GM18868 (cell line): Measurements from ENCODE around the gene TCF15.
A peak's percentile ranks its signal among the peaks of the same experiment; 100 is the strongest.
"Not testable (repeated sequence)": the region's sequence is repeated elsewhere in the genome, so short reads cannot be mapped to it uniquely, and the experiment has no call there.

ENCODE experiments used
- ATAC-seq: cut with Tn5 transposase; IDR thresholded peaks from one replicate; pipeline ENCODE4 v1.9.1; 2021; ENCODE audit warnings: mild to moderate bottlenecking, moderate library complexity; ENCODE audit not compliant: unreplicated experiment

TCF15 gene

DNA sequence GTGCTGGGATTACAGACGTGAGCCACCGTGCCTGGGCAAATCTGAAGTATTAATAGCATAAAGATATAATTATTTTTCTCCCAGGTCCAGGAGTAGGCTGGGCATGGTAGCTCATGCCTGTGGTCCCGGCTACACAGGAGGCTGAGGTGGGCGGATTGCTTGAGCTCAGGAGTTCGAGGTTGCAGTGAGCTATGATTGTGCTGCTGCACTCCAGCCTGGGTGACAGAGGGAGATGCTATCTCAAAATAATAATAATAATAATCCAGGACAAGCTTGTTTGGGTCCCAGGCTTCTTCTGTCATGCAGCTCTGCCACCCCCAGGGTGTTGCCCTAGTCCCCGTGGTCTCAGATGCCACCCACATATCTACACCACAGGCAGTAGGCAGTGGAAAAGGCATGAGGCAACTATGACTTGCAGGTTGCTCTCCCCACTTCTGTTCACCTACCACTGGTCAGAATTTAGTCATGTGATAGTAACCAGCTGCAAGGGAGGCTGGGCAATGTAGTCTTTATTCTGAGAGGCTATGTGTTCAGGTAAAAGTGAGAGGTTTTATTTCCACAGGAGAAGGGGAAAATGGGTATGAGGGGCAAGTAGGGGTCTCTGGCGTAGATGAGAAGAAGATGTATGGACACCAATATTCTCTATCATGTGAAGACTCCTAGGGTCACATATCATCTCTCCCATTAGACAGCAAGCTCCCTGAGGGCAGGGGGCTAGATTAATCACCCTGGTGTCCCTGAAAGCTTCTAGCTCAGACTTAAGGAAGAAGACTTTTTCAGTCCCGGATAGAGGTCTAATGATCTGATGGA, 25.7 kb downstream of the TCF15 start:
- peak; percentile 66 for ATAC-seq

DNA sequence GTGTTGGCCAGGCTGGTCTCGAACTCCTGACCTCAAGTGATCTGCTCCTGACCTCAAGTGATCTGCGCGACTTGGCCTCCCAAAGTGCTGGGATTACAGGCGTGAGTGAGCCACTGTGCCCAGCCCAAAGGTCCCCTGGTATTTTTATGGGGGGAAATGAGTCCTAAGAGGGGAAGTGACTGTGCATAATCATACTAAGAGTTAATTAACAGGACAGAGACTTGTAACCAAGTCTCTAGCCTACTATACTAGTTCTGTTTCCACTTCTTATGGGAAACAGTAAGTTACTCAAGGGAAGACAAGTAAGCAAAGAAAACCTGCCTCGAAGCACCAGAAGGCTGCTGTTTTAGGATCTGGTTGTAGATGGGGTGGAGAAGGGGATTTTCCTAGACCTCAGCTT, 27.9 kb downstream of the TCF15 start:
- ATAC-seq = no peak

DNA sequence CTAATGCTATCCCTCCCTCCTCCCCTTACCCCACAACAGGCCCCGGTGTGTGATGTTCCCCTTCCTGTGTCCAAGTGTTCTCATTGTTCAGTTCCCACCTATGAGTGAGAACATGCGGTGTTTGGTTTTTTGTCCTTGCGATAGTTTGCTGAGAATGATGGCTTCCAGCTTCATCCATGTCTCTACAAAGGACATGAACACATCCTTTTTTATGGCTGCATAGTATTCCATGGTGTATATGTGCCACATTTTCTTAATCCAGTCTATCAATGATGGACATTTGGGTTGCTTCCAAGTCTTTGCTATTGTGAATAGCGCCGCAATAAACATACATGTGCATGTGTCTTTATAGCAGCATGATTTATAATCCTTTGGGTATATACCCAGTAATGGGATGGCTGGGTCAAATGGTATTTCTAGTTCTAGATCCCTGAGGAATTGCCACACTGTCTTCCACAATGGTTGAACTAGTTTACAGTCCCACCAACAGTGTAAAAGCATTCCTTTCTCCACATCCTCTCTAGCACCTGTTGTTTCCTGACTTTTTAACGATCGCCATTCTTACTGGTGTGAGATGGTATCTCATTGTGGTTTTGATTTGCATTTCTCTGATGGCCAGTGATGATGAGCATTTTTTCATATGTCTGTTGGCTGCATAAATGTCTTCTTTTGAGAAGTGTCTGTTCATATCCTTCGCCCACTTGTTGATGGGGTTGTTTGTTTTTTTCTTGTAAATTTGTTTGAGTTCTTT, 31.0 kb downstream of the TCF15 start:
- ATAC-seq = not testable (repeated sequence)

DNA sequence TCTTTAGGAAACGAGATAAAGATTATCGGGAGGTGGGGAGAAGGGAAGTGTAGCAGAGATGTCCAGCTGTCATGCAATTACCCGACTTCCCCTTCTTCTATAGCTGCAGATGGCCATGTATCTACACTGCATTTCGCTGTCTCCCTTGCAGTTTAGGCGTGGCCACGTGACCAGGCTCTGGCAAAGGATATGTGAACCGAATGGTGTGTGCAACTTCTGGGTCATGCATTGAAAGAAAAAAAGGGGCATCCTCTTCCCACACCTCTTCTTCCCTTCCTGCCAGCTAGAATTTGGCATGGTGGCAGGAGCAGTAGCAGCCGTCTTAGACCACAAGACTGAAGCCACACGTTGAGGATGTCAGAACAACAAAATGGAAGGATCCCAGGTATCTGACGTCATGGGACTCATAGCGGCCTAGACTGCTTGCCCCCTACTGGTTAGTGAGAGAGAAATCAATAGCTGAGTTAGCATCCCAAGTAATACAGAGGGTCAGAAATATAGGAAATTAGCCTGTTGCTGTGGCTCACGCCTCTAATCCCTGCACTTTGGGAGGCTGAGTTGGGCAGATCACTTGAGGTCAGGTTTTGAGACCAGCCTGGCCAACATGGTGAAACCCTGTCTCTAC, 32.8 kb downstream of the TCF15 start:
- no peak for ATAC-seq

DNA sequence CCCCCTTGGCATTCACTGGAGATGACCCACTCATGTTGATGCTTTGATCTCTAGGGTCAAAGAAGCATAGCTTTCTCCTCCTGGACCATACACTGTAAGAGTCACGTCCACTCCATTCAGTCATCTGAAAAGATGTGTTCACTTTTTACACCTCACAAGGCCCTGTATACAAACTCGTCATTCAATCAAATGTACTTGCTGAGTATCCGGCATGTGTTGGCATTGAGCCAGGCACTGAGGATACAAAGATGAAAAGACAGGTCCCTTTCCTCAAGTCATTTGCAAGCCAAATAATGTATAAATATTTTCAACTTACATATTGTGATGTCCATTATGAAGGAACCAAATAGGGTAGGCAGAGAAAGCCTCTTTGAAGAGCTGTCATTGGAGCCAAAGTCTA, 34.0 kb downstream of the TCF15 start:
- no peak for ATAC-seq

DNA sequence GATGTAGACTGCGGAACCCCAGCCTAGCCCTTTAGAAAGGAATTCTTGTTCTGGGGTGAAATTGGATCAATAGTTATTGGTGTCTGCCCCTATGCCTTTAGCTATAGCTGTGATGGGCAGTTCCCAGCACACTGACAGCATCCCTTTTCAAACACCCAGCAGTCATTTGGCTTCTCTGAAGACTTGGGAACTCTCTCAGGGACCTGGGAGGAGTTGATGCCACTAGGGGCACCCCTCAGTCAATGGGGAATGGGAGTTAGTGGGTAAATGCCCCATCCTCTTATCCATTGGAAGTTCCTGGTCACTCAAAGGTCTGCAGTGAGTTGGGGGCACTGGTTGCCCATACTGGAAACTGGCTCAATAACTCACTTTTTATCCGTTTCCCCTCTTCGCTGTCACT, 34.9 kb downstream of the TCF15 start:
- ATAC-seq = no peak

DNA sequence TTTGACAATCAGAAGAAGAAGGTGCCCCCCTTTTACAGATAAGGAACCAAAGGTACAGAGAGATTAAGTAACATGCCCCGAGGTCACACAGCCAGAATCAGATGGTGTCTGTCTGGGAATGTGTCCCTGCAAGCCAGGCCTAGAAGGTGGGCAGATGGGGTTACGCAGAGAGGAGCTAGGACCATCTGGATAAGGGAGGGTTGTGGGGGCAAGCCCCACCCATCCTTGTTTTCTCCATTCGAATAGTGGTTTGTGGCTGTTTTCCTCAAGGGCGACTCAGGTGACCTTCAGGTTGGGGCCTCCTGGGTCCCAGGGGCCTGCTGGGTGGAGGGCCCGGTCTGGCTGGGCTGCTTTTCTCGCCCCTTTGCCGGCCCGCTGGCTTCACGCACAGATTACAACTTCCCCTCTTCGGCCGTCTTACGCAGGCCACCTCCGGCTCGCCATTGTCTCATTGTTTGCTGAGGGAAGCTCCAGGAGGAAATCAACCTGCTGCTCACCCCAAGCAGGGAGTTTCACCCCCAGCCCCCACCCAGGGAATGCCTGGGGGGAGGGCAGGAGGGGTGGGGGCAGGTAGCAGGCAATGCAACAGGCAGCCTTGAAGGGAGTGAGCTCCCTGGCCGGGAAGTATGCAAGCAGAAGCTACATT, 35.7 kb downstream of the TCF15 start:
- no peak for ATAC-seq

DNA sequence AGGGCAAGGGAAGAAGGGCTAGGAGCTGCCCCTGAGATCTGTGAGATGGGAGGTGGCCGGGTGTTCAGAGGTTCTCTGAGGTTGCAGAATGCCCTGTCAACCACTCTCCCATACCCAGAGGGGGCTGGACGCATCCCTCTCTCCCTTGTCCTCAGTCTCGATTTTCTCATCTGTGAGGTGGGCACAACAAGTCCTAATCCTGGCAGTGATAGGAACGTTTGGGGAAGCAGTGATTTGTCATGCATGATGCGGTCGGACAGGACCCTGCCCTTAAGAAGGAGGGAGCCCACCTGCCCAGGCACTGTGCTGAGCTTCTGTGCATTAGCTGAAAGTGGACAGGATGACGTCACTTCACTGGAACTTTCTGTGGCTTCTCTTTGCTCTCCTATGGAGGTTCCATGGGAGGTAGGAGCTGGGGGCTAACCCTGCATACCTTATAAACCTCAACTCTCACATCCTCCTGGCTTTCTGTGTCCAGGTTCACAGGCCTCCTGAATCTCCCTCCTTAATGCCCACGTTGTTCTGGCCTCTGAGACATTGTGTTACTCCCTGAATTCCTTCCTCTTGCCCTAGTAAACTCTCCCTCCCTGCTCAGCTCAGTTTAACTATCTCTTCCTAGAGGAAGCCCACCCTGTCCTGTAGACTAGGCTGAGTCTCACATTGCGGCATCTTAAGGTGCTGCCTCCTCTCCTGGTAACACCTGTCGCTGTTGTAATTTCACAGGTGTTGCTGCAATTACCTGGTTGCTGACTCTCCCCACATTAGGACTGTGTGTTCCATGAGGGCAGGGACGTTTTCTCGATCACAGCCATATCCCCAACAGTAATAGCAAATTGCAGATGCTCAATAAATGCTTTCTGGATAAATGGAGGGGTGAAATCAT, 36.5 kb downstream of the TCF15 start:
- ATAC-seq = no peak

DNA sequence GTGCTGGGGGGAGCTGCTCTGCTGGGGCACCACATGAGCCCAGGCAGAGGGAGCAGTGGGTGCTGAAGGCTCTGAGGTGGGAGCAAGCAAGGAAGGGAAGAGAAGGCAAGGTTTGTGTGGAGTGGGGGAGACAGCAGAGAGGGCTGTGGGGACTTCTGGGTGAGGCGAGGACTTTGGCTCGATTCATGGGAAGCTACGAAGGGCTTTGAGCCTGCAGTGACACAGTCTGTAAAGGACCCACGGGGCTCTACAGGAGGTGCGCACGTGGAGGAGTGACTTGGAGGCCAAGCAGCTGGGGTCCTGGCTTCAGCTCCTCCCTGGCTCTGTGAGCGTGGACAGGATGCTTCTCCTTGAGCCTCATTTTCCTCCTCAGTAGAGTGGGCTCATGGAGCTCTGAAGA, 37.4 kb downstream of the TCF15 start:
- no peak for ATAC-seq

DNA sequence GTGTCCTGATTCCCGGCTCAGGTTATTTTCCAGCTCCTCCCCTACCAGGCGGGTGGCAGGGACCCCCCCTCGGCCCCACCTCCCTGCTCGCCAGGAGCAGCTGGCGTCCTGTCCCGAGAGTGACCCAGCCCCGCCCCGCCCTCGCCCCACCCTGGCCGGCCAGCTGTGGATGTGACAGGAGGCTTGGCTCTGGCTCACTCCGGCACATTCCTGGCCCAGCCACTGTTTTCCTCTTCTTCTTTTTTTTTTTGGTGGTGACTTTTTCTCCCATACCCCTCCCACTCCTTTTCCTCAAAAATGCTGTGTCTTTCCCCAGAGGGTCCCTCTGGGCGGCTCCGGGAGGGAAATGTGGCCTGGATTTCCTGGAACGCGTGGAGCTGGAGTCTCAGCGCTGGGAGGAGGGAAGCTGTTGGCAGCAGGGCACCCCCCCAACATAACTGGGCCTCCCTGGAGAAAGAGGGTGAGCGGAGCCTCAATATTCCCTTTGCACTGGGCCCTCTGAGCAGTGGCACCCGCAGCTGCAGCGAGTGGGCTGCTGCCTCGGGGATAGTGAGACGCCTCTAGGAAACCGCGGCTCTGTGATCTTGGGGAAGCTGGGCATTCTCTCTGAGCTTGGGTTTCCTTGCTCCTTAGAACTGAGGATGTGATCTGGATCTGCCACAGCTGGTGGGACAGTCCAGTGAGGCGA, 38.2 kb downstream of the TCF15 start:
- no peak for ATAC-seq

DNA sequence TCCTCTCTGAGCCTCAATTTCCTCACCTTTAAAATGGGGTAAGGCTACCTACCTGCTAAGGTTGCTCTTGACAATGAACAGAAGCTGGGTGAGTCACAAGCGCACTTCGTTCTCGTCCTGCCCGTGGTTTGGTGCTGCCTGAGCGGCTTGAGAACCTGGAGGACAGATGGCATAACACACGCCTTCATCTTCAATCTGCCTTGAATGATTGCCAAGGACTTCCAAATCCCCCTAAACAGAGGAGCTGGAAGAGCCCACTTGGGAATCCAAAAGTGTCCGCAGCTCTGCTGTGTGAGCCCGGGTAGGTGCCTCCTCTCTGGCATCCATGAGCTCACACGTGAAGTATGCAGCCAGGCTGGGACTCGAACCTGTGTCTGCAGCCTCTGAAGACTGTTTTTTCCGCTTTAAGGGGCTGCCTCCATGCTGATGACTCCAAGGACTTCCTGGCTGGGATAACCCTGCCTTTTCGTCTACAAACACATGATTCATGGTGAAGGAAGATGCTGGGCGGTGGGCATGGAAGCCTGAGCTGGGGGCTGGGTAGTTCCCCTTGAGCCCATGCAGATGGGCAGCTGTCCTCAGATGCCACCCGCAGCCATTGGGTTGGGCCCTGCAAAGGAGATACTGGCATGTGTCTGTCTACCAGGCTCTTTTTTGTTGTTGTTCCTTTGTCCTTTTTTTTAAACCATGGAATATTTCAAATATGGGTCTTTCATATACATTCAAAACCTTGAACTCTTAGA, 41.3 kb downstream of the TCF15 start:
- no peak for ATAC-seq

DNA sequence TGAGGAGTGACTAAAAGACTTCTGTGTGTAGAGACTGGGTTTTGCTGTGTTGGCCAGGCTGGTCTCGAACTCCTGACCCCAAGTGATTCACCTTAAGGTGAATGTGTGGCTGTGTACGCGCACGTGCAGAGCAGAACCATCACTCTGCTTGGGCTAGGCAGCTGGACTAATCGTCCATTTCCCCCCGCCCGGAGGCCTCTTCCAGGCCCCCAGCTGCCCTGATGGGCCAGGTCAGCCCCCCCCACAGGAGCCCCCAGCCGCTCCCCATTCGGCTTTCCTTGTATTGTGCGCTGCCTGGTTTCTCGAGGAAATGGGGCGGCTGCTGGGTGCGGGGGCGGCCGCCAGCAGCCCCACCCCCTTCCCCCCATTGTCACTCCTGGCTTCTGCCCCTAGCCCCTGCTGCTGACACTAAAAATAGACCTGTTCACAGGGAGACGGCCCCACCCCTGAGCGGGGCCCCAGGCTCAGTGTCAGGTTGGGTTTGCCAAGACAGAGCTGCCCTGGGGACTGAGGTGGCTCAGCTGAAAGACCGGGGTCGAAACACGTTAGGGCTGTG, 41.9 kb downstream of the TCF15 start:
- no peak for ATAC-seq

DNA sequence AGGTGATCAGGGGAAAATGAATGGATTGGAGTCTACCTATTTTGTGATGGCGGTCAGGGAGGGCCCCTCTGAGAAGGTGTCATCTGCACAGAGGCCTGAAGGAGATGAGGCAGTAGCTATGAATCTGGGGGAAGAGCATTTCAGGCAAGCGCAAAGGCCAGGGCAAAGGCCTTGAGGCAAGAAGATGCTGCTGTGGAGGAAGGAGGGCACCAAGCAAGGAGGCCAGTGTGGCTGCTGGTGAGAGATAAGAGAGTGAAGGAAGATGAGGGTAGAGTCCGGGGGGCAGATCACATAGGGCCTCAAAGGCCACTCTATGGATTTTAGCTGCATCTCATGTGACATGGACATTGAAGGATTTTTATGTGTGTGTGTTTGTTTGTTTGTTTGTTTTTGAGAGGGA, 45.9 kb downstream of the TCF15 start:
- no peak for ATAC-seq

DNA sequence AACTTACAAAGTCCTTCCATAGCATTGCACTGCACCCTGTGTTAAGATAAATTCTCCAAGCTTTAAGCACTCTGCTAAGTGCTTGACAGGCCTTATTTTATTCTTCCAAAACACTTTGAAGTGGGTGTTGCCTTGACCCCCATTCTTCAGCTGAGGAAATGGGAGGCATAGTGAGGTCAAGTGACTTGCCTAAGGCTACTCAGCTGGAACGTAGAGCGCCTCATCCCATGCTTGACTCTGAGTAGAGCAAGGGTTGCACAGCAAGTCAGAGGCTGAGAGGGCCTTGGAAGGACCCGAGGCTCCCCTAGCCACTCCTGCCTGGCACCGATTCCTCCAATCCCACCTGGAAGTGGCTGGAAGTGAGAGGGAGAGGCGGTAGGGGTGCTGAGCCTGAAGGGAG, 46.9 kb downstream of the TCF15 start:
- no peak for ATAC-seq

DNA sequence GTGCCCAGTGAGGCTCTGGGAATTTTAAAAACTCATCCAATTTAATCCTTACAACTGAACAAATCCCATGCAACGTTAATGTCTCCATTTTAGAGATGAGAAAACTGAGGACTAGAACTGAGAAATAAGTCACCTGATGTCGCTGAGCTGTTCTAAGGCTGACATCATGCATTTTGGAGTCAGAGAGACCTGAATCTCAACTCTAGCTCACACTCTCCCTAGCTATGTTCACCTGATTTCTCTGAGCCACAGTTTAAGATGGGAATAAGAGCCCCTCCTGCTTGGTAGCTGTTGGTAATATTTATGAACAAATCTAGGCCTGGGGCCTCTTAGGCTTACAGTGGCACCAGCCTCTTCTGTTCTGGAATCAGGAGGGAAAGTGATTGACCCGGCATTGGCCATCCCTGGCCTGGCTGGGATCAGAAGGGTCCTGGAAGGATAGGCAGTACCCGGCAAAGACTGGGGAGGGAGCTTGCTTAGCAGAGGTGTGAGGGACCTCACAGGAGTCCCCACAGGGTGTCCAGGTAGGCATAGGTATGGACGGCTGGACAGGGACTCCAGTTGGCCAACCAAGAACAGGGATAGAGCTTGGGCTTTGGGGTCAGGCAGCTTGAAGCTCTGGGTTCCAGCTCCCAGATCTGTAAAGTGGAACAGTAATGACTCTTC, 47.7 kb downstream of the TCF15 start:
- no peak for ATAC-seq

DNA sequence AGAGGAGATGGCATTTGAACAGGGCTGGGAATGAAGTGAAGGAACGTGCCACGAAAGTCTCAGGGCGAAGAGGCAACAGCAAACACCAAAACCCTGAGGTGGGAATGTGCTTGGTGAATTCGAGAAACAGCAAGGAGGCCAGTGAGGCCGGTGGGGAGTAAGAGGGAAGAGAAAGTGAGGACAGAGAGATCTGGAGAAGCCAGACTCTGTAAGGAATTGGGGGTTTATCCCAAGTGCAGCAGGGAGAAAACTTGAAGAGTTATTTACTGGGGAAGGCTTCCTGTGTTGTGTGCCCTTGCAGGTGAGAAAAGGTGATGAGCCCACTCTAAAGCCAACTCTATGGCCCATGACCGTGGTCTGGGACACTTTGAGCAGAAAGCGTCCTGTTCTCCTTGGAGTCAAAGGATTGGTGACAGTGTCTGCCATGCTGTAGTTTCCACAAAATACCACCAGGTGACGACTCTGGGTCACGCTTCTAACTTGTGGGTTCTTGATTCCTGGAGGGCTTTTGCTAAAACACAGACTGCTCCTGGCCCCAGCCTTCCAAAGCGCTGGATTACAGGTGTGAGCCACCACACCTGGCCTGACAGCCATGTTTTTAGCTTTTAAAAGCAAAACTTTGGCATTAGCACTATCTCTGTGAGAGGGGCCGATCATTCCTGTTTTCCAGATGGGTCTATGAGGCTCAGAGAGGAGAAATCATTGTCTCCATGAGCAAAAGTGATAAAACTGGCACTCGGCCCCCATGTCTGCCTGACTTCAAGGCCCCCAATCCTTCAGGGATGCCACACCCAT, 48.5 kb downstream of the TCF15 start:
- peak; percentile 71 for ATAC-seq

DNA sequence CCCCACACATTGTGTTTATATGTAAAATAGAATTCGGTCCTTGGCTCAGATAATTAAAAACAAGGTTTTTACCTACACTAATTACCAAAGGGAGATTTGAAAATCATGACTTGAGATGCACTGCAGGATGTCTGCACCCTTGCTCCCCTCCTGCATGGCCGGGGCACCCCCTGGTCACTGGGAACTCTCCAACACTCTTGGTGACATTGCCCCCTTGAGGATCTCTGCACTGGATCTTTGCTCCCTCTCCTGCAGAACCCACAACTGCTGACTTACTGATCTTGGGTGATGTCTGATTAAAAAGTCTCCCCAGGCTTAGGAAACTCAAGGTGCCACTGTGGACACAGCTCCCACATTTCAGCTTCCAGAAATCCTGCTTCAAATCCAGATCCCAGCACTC, 49.4 kb downstream of the TCF15 start:
- no peak for ATAC-seq

DNA sequence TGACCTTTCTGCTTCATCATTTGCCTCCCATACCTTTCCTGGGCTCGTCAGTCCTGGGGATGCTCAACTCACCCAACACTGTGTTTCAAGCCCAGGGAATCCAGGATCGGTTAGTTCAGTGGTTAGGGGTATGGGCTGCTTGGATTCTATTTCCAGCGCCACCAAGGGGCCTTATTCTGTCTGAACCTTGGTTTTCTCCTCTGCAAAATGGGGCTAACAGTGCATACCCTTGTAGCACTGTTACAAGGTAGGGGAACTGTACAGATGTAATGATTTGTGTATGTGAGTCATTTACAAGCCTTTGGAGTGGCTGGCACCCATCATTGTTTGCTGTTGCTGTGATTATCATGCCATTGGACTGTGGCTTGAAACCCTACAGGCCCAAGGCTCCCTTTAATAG, 52.0 kb downstream of the TCF15 start:
- no peak for ATAC-seq
